VCaP (cell line): Measurements from ENCODE around the gene TIMM22.

Experiments used
- H3K27ac ChIP-seq: fragments of 450-650 bp; 2 replicates; pipeline ENCODE4 v1.5.1; 2017
- CTCF ChIP-seq: fragments of 450-650 bp; conservative IDR thresholded peaks from 2 replicates; pipeline ENCODE4 v1.5.1; 2017; ENCODE audit warnings: mild to moderate bottlenecking, moderate library complexity

TIMM22 gene

DNA sequence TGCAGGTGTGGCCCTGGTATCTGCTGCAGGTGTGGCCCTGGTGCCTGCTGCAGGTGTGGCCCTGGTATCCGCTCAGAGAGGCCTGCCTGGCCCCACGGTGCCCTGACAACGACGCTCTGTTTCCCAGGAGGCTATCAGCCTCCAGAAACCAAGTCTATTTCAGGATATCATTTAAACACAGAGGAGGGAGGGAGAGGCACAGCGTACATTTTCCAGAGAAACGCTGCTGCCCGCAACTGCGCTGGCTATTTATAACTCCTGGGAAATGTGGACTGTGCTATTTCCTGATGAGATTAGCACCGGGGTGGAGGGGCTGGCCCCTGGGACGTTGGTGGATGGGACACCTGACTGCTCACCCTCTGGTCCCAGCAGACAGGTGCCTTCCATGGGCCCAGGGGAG, 22.5 kb downstream of the TIMM22 start:
- H3K27ac ChIP-seq = no peak overlapping the region
- TF ChIP-seq CTCF = no peak

DNA sequence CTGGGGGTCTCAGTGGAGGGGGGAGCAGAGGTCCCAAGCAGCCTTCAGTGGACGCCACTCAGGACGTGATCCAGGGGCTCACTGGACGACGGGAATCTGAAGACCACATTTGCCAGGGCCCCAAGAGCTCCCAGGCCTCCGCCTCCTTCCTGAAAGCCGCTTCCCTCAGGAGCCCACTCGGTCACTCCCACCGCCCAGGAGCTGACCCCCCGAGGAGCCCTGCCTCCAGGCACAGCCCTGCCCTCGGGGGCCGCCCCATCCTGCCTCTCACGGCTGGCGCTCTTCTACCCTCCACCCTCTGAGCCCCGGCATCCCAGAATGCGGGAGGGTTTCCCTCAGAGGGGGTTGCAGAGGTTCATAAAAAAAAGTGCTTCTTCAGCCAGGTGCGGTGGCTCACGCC, 24.2 kb downstream of the TIMM22 start:
- H3K27ac ChIP-seq = no peak overlapping the region
- no peak for TF ChIP-seq CTCF

DNA sequence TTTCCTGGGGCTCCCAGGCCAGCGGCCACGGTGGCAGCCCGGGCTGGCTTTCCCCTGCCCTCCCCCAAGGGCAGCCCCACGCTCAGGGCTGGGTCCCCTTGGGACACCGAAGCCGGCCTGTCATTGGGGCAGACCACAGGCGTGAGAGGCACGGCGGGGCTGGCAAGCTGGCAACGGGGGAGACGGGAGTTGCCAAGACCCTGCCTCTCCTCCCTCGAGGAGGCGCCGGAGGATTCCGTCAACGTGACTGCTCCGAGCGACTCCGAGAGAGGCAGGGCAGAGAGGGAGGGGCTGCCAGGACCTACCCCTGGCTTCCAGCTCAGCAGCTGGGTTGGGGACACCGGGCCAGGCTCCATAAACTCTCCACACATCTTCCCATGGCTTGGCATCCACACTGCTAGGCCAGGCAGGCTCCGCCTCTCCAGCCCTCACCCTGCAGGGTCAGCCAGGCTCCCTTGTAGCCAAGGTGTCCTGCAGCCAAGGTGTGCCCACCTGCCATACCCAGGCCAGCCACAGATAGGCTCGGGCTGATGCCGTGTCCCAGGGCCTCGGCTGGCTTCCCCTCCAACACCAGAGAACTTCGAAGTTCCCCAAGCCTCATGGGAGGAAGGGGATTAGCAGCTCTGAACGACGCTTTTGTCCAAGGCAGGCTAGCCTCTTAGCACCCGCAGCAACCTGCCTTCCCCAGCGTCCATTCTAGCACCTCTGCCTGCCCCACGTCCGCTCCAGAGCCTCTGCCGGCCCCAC, 25.5 kb downstream of the TIMM22 start:
- no peak for TF ChIP-seq CTCF
- H3K27ac ChIP-seq = no peak overlapping the region

DNA sequence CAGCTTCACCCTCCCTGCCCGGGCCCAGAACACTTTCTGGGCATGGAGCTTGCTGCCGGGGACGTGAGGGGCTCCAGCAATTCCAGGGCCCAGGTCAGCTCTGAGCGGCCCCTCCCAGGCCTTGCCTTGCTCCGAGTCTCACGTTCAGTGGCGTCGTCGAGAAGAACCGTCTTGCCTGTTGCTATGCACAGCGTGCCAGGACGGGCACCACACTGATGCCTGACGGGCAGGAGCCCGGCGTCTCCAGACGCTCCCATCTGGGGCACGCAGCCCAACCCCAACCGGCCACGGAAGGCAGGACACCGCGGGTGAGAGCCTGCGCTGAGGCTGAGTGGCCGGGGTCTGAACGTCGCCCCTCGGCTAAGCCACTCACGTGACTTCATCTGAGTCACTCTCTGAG, 27.1 kb downstream of the TIMM22 start:
- TF ChIP-seq CTCF = no peak
- H3K27ac ChIP-seq = no peak overlapping the region

GRCh38 chr17:1025733-1026598, 29.0 kb downstream of the TIMM22 start:
- no peak for TF ChIP-seq CTCF
- no peak overlapping the region for H3K27ac ChIP-seq

- H3K27ac ChIP-seq = no peak overlapping the region
- TF ChIP-seq CTCF = no peak
Observed at GRCh38 chr17:1026599-1026975, 29.7 kb downstream of the TIMM22 start.

- H3K27ac ChIP-seq = no peak overlapping the region
- TF ChIP-seq CTCF = no peak
Observed at GRCh38 chr17:1027044-1027443, 30.1 kb downstream of the TIMM22 start.
